Sigmoid colon (tissue), 4 donors: ENCODE measurements around the gene CYGB.

Experiments used
- CTCF ChIP-seq, 4 experiments: fragments of 450-650 bp in 3 of 4; fragments of 200-600 bp in 1 of 4; IDR thresholded peaks; one replicate each; pipeline ENCODE4 v1.5.1; 2016 to 2019; ENCODE audit warnings: antibody characterized with exemption in 4 of 4, mild to moderate bottlenecking in 3 of 4, moderate library complexity in 2 of 4
- EP300 ChIP-seq, 4 donors: sonication (generic); formaldehyde crosslinking; IDR thresholded peaks; one replicate each; pipeline ENCODE4 v1.6.1; 2017; ENCODE audit warnings: antibody characterized with exemption in 4 of 4
- POLR2A ChIP-seq, 2 donors: fragments of 450-650 bp; IDR thresholded peaks; one replicate each; pipeline ENCODE4 v1.6.1; 2016; ENCODE audit warnings: antibody characterized with exemption in 2 of 2, mild to moderate bottlenecking in 2 of 2, moderate library complexity in 2 of 2

GRCh38 chr17:76534831-76535732 is 2.4 kb downstream of the CYGB start:
- TF ChIP-seq CTCF (IDR thresholded peaks at IDR 0.05) = no peak
- no peak for TF ChIP-seq POLR2A (IDR thresholded peaks at IDR 0.05)
- TF ChIP-seq EP300 (IDR thresholded peaks at IDR 0.05) = no peak
